Pancreas (tissue), 10 donors: ENCODE results near the gene DNAH8. TPM values are rescaled to one million over a fixed set of nuclear protein-coding genes. Genes with fewer than 3 reads are reported as not detected.

Experiments used
- ATAC-seq, 4 donors: fragments of 200-7000 bp; cut with Tn5 transposase; one replicate each; pipeline versions ENCODE4 v1.8.0 to v1.9.1; 2020; ENCODE audit warnings: mild to moderate bottlenecking in 4 of 4, moderate library complexity in 4 of 4
- DNase-seq, 6 donors: peaks; one replicate each; pipeline ENCODE4 v3.0.0-alpha.2; 2020
- FAIRE-seq: peaks from 2 replicates; lab custom pipeline; 2012; peaks lifted over from hg19 to GRCh38; lab: Jason Lieb, UNC
- H3K27ac ChIP-seq, 4 donors: fragments of 200-600 bp; sonication (generic); 1 replicate in 3 of 4; 2 replicates in 1 of 4; pipeline versions ENCODE4 v1.5.0 to v1.8.0; 2020
- H3K27me3 ChIP-seq, 4 donors: fragments of 200-600 bp; one replicate each; pipeline ENCODE4 v1.8.0; 2021
- H3K36me3 ChIP-seq, 3 donors: fragments of 200-600 bp; sonication (generic) in 1 of 3; one replicate each; pipeline versions ENCODE4 v1.5.0 to v1.8.0; 2020 to 2021
- H3K4me1 ChIP-seq, 3 donors: fragments of 200-600 bp; one replicate each; pipeline ENCODE4 v1.8.0; 2021
- H3K4me3 ChIP-seq, 4 donors: fragments of 200-600 bp; sonication (generic) in 2 of 4; one replicate each; pipeline versions ENCODE4 v1.5.0 to v1.8.0; 2020 to 2021
- H3K9me3 ChIP-seq, 4 donors: fragments of 200-600 bp; one replicate each; pipeline ENCODE4 v1.8.0; 2021
- WGBS, 2 donors: extraction: QIAGEN DNeasy Blood & Tissue Kit; methylation state at CpG; one replicate each; pipeline ENCODE4 v1.1.7; 2013; 5-methylcytosine and 5-hydroxymethylcytosine counted together
- intact Hi-C, 3 donors: fragments of 100-400 bp; cut with DNase I; formaldehyde crosslinking; loops; one replicate each; pipeline versions ENCODE4 v1.11.1 to v1.14.2; 2022
- polyA plus RNA-seq, 2 donors: library from polyadenylated mRNA; stranded (reverse); fragments of 200-250 nt; gene quantifications; one replicate each; pipeline ENCODE4 v1.2.3, GENCODE V29; 2013
- total RNA-seq, 6 donors: library from RNA; stranded (reverse); fragmentation: NEBNext Ultra II Directional in 4 of 6; extraction: Animal tissue kit (Norgen Biotek cat#: 25700) in 4 of 6; gene quantifications; one replicate each; pipeline versions ENCODE4 v1.2.1 to v1.2.4, GENCODE V29; 2021 to 2023
- TF ChIP-seq, protein P1 (sequence below), 4 donors: fragments of 200-600 bp; sonication (generic) in 3 of 4; IDR thresholded peaks; one replicate each; pipeline versions ENCODE4 v1.5.0 to v1.8.0; 2021; ENCODE audit warnings: antibody characterized with exemption in 4 of 4
- donor health status: healthy with polysubstance abuse.
- donor health status: DM: no; HTN: no; CAD: no; lungs with moderate emphysema.
- donor health status: DM: no; HTN: no; CAD: no.
- donor health status: control.
- donor health status: control.
- donor health status: Bipolar disorder and iron deficiency.
- donor health status: DM: yes; HTN: yes; CAD: no.
- donor health status: DM: no; HTN: no; CAD: no.
- donor health status: DM: no; HTN: no; CAD: no.
- donor health status: DM: yes; HTN: yes; CAD: no.

Gene DNAH8
- total and polyA plus RNA-seq, 8 donors, result not detected

DNA sequence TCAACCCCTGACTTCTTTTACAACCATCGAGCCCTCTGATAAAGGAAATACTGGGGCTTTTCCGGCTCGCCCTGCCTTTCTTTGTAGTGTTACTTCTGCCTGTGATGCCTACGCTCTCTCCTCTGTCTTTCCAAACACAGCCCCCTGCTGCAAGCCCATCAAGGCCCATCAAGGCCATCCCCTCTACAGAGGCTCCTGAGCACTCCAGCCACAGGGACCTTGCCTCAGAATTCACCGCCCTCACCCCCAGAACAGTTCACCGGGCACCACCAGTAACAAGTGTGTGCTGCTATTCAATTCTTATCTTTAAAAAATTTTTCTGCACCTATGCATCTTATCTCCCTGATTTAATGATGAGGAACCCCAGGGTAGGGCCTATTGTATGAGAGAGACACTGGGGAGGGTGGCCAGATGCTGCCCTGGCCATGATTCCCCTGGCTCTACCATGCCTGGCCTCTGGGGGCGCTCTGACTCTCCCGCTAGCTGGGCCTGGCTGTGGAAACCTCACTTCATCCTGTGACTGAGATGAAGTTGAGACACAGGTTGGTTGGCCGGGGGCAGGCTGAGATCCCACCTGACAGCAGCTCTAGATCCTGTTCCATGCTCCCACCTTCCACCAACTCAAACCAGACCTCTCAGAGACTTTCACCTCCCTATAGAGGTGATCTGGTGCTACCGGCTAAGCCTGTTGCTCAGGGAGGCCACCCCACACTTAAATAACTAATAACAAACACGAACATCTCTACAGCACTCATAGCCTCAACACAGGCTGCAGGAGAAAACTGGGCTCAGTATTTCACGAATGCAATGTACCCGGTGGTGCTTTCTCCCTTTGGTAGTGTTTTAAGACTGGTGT is 314.3 kb downstream of the DNAH8 start:
- intact Hi-C loops, result no loop called here
- no peaks in the 10 kb centered on the region for H3K27me3 ChIP-seq
- no peaks in the 10 kb centered on the region for H3K9me3 ChIP-seq
- H3K4me3 ChIP-seq, result no peak overlapping the region
- peak in 5 of 6 donors; percentile 36 to 86 (median 69) for DNase-seq
- WGBS, 2 donors, result 79 to 81% methylated on average over 13 of the region's 13 CpGs
- H3K27ac ChIP-seq, result no peak overlapping the region
- peaks cover 0 to 4% (median 0%) of the 10 kb centered on the region in 3 donors for H3K4me1 ChIP-seq
- TF ChIP-seq, protein P1, sequence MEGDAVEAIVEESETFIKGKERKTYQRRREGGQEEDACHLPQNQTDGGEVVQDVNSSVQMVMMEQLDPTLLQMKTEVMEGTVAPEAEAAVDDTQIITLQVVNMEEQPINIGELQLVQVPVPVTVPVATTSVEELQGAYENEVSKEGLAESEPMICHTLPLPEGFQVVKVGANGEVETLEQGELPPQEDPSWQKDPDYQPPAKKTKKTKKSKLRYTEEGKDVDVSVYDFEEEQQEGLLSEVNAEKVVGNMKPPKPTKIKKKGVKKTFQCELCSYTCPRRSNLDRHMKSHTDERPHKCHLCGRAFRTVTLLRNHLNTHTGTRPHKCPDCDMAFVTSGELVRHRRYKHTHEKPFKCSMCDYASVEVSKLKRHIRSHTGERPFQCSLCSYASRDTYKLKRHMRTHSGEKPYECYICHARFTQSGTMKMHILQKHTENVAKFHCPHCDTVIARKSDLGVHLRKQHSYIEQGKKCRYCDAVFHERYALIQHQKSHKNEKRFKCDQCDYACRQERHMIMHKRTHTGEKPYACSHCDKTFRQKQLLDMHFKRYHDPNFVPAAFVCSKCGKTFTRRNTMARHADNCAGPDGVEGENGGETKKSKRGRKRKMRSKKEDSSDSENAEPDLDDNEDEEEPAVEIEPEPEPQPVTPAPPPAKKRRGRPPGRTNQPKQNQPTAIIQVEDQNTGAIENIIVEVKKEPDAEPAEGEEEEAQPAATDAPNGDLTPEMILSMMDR (IDR thresholded peaks at IDR 0.05), result peak; percentile 45 to 74 (median 56)
- FAIRE-seq, result no peak
- peak; percentile 77 to 97 (median 89) for ATAC-seq
- no peaks in the 10 kb centered on the region for H3K36me3 ChIP-seq

DNA sequence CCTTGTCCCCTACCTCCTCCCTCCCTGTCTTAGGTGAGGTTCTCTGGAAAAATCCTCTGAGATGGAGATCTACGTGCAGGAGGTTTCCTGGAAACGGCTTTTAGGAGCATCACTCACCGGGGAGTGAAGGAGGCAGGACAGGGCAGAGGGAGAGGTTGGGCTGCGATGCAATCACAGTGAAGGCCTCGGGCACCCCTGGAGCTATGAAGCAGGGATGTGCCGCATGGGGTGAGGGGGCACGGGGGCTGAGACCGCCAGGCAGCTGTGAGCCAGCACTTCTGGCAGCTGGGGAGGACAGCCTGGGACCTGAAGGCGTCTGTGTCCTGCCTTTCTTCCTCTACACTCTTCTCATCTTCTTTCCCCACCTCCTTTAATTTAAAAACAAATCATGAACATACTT is 320.6 kb downstream of the DNAH8 start:
- FAIRE-seq, result no peak
- TF ChIP-seq, protein P1 (IDR thresholded peaks at IDR 0.05), result no peak
- H3K27me3 ChIP-seq, result no peaks in the 10 kb centered on the region
- no peak overlapping the region for H3K27ac ChIP-seq
- H3K4me1 ChIP-seq, result no peaks in the 10 kb centered on the region
- no peak overlapping the region for H3K4me3 ChIP-seq
- H3K36me3 ChIP-seq, result no peaks in the 10 kb centered on the region
- DNase-seq, result no peak
- H3K9me3 ChIP-seq, result no peaks in the 10 kb centered on the region
- 73 to 82% methylated on average over 9 of the region's 9 CpGs for WGBS, 2 donors
- intact Hi-C loops, result no loop called here
- ATAC-seq, result no peak

DNA sequence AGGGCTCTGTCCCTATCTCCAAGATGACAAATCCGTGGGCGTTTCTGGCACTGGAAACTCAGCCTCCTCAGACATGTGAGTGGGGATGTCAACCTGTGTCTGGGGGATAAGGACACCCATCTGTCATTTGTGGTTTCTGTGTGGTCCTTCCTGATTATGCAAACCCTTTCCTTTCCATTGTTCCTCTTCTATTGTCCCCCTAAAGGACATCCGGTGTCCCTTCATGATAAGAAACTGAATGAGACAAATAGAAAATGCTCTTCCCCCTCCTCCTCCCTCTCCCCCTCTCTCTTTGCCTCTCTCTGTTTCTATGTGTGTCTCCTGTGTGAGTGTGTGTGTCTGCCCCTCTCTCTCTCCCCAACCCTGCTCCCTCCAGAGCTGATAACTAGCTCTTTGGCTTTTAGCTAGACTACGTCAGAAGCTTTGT is 322.0 kb downstream of the DNAH8 start:
- intact Hi-C loops, result no loop called here
- Histone ChIP-seq H3K4me3 (no peak overlapping the region), H3K36me3 (no peaks in the 10 kb centered on the region), H3K9me3 (no peaks in the 10 kb centered on the region), H3K27me3 (no peaks in the 10 kb centered on the region), H3K27ac (no peak overlapping the region), H3K4me1 (no peaks in the 10 kb centered on the region)
- TF ChIP-seq, protein P1 (IDR thresholded peaks at IDR 0.05), result no peak
- ATAC-seq, result no peak
- WGBS, 2 donors, result 56 to 66% methylated on average over 4 of the region's 4 CpGs
- no peak for FAIRE-seq
- no peak for DNase-seq

DNA sequence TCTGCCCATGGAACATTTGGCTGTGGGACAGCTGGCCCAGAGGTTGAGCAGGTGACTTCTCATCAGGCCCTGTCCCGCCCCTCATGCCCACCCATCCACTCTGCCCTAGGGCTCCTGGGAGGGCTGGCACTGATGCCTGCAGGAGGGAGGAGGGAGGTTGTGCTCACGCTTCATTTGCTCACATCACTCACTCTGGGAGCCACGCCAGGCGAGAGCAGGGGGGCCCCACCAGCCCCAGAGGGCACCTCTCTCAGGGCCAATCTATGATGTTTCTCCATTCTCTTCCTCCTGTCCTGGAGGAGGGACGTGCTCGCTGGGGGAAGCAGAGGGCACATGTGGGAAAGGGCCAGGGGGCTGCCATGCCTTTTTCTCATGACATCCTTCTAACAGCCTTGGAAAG is 322.6 kb downstream of the DNAH8 start:
- Histone ChIP-seq H3K36me3 (no peaks in the 10 kb centered on the region), H3K4me1 (no peaks in the 10 kb centered on the region), H3K9me3 (no peaks in the 10 kb centered on the region), H3K27ac (no peak overlapping the region), H3K27me3 (no peaks in the 10 kb centered on the region), H3K4me3 (no peak overlapping the region)
- 65 to 71% methylated on average over 6 of the region's 6 CpGs for WGBS, 2 donors
- peak in 2 of 4 donors; percentile 51 to 52 for ATAC-seq
- no peak for FAIRE-seq
- intact Hi-C loops, result no loop called here
- DNase-seq, result no peak
- TF ChIP-seq, protein P1 (IDR thresholded peaks at IDR 0.05), result no peak
